C4-2B (cell line): ENCODE measurements around the gene RPL13.
"Not testable (repeated sequence)": the region's sequence is repeated elsewhere in the genome, so short reads cannot be mapped to it uniquely, and the experiment has no call there.

Experiments used
- CTCF ChIP-seq: fragments of 450-650 bp; conservative IDR thresholded peaks from 2 replicates; pipeline ENCODE4 v1.5.1; 2017; ENCODE audit warnings: mild to moderate bottlenecking
- ZFX ChIP-seq: fragments of 450-650 bp; IDR thresholded peaks from 2 replicates; pipeline ENCODE4 v1.6.1; 2017

GRCh38 chr16:89587676-89588075, 27.2 kb downstream of the RPL13 start:
- not testable (repeated sequence) for TF ChIP-seq CTCF, ZFX
